ENCODE measurements around the gene ADAT2.

Gene ADAT2

DNA sequence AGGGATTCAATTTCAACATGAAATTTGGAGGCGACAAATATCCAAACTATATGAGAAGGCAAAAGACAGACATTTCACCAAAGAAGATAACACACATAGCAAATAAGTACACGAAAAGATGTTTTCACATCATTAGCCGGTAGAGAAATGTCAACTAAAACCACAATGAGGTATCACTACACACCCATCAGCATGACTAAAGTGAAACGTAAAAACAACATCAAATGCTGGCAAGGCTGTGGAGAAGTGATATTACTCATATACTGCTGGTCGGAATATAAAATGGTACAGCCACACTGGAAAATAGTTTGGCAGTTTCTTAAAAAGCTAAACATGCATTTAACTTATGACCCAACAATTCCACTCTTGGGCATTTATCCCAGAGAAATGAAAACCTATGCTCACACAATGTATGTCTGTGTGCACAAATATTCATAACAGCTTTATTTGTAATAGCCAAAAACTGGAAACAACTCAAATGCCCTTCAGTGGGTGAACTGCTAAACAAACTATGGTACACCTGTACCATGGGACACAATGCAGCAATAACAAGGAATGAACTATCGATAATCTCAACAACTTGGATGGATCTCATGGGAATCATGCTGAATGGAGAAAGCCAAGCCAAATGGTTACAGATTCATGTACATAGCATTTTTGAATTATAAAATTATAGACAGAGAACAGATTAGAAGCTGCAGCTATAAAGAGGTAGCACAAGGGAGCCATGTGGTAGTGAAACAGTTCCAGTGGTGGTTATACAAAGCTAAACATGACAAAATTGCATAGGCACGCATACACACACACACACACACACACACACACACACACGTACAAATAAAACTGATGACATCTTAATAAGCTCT is 8.6 kb downstream of the ADAT2 start:
- DNase-seq (ENCODE audit: low read depth in 2 of 2) = no peak

- no peak for DNase-seq (ENCODE audit: low read depth in 2 of 2)
These were observed 9.5 kb downstream of the ADAT2 start for GRCh38 chr6:143441010-143441409.

GRCh38 chr6:143432588-143432987 is 17.9 kb downstream of the ADAT2 start:
- DNase-seq (ENCODE audit: low read depth in 2 of 2) = no peak

- no peak for DNase-seq (ENCODE audit: low read depth in 2 of 2)
These were observed 19.3 kb downstream of the ADAT2 start for GRCh38 chr6:143431226-143431625.

GRCh38 chr6:143429970-143430369 is 20.5 kb downstream of the ADAT2 start:
- DNase-seq (ENCODE audit: low read depth in 2 of 2) = no peak

GRCh38 chr6:143427109-143427817 is 23.2 kb downstream of the ADAT2 start:
- DNase-seq (ENCODE audit: low read depth in 2 of 2) = peak; percentile 51 to 53

DNA sequence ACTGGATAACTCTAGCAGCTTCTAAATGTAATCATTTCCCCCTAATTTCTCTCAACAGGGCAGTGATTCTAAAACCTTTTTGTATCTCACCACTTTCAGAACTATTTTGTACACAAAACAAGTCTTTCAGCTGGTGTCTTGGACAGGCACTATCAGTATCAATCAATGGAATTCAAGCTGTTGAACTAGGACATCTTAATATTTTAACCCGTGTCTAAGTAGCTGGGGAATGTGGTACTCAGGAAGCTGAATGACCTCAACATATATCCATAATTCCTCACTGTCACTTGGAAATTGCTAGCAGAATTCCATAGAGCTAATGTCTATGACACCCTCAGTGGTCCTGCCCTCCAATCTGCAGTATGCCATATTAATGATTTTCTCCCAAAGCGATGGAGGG is 24.5 kb downstream of the ADAT2 start:
- DNase-seq (ENCODE audit: low read depth in 2 of 2) = no peak

GRCh38 chr6:143419526-143419925 is 31.0 kb downstream of the ADAT2 start:
- DNase-seq (ENCODE audit: low read depth in 2 of 2) = no peak

DNA sequence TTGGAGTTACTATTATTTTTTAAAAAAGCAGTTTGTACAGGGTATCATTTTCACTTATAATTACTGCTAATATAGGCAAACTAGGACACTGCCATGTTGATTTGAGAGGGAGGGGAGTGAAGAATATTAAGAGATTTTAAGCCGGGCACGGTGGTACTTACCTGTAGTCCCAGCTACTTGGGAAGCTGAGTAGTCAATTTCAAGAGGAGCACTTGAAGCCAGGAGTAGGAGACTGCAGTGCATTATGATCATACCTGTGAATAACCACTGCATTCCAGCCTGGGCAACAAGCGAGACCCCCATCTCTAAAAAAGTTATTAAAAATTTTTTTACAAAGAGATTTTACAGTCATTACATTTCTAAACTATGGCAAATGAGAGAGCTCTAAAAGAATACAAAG is 35.7 kb downstream of the ADAT2 start:
- no peak for DNase-seq (ENCODE audit: low read depth in 2 of 2)

DNA sequence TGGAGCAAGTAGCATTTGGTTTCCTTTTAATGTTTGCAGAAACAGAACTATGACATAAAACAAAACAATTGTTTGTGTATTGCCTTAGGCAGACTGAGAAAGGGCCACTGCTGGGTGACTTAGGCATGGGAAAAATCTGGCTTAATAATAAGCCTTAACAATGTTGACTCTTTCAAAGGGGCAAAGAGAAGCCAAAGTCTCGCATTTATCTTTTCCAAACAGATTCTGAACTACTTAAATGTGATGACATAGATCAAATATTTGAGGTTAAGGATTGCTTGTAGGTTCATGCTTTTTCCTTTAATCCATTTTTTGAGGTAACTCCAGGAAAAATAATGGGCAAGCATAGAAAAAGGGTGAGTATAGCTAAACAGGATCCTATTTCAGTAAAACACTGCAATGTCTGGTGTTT is 39.6 kb downstream of the ADAT2 start:
- DNase-seq (ENCODE audit: low read depth in 2 of 2) = no peak

- DNase-seq (ENCODE audit: low read depth in 2 of 2) = no peak
These were observed 41.7 kb downstream of the ADAT2 start for GRCh38 chr6:143408787-143409162.

DNA sequence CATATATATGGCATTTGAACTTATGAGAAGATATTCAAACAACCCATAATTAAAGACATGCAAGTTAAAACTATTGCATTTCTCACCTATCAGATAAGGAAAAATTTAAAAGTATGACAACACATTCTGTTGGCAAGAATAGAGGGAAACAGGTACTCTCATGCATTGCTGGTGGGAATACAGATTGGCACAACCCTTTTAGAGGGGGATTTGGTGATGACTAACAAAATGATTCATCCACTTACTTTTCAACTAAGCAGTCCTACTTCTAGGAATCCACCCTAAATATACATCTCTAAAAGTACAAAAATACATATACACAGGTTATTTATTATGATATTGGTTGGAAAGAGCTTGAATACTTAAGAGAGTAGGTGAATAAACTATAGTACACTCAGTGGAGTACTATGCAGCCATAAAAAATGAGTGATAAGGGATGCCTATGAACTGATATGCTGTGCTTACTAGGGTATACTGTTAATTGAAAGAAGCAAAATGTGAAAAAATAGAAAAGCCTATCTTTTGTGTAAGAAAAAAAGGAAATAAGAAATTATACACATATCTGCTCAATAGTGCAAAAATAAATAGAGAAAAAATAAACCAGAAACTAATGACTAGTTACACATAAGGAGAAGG is 42.2 kb downstream of the ADAT2 start:
- DNase-seq (ENCODE audit: low read depth in 2 of 2) = no peak

GRCh38 chr6:143406673-143407072 is 43.8 kb downstream of the ADAT2 start:
- no peak for DNase-seq (ENCODE audit: low read depth in 2 of 2)

GRCh38 chr6:143405373-143406154 is 44.9 kb downstream of the ADAT2 start:
- no peak for DNase-seq (ENCODE audit: low read depth in 2 of 2)

DNA sequence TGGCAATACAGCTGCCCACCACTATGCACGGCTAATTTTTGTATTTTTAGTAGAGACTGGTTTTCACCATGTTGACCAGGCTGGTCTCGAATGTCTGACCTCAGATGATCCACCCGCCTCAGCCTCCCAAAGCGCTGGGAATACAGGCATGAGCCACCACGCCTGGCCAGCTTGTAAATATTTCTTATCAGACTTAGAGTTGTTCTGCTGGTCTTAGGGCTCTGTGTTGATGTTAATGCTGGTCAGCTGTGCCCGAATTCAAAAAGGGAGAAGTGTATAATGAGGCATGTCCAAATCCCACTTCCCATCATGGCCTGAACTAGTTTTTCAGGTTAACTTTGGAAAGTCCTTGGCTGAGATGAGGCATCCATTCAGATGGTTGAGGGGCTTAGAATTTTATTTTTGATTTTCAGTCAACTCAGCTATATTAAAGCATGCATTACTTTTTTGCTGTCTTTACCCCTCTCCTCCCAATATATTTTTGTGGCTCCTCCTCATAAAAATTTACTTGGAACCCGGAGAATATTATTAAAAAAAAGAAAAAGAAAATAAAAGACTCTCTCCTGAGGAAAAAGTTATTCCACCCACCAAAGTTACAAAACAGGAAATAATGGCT is 47.7 kb downstream of the ADAT2 start:
- DNase-seq (ENCODE audit: low read depth in 2 of 2) = no peak

GRCh38 chr6:143401636-143402370 is 48.7 kb downstream of the ADAT2 start:
- DNase-seq (ENCODE audit: low read depth in 2 of 2) = no peak

- no peak for DNase-seq (ENCODE audit: low read depth in 2 of 2)
These were observed 49.4 kb downstream of the ADAT2 start for GRCh38 chr6:143401068-143401446.

DNA sequence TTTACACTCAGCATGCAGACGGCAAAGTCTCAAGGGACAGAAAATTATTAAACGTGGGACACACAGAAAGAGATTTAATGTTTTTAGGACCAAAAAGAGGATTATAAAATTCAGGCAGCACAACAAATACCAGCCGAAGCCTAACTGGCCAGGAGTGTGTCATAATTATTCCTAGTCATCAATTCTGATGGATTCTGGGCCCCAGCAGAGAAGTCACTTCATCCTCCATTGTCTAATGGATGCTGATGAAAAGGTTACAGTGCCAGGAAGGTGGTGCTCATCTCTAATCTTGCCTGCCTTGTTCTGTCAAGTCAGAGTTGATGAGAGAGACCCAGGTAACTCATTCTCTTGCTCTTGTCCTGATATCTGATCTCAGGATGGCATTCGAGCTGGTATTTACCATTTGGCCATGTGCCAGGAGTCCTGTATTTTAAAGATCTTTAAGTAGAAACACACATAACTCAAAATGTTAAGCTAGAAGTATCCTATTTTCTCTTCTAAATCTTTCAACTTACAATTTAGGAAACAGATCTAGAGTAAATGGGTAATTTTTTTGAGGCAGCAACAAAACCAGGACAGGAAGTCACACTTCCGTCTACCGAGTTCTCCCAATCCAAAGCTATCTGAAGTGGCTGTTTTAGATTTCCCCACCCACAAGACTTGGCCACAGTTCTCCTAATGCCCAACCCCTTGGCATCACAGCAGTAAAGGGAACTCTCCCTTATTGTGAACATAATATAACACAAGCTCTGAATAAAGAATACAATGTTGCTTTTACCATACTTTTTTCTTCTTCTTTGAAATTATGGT is 50.0 kb downstream of the ADAT2 start:
- no peak for DNase-seq (ENCODE audit: low read depth in 2 of 2)

- no peak for DNase-seq (ENCODE audit: low read depth in 2 of 2)
These were observed 50.7 kb downstream of the ADAT2 start for GRCh38 chr6:143399775-143400174.

GRCh38 chr6:143399176-143399575 is 51.3 kb downstream of the ADAT2 start:
- no peak for DNase-seq (ENCODE audit: low read depth in 2 of 2)
